RWPE1 (cell line): ENCODE data around the gene ERN1.
"Not testable (repeated sequence)": the region's sequence is repeated elsewhere in the genome, so short reads cannot be mapped to it uniquely, and the experiment has no call there.

Source experiments
- CTCF ChIA-PET: fragments of 350-600 bp; sonication (Branson Sonifier 250); formaldehyde crosslinking; extraction: SDS; loops from one replicate; lab custom pipeline; 2021; lab: Yijun Ruan, JAX
- POLR2A ChIA-PET: fragments of 400-600 bp; formaldehyde crosslinking; extraction: SDS; loops from one replicate; lab custom pipeline; 2020; ENCODE audit warnings: antibody characterized with exemption; ENCODE audit not compliant: low non-redundant PET; lab: Yijun Ruan, JAX
- DNase-seq: peaks from one replicate; pipeline ENCODE4 v3.0.0; 2012; ENCODE audit warnings: low spot score
- H3K27ac ChIP-seq: fragments of 450-650 bp; 2 replicates; pipeline ENCODE4 v1.5.1; 2017
- TF ChIP-seq, protein P1 (sequence below): fragments of 450-650 bp; conservative IDR thresholded peaks from 2 replicates; pipeline ENCODE4 v1.5.1; 2017; ENCODE audit warnings: low read depth, mild to moderate bottlenecking

Gene ERN1

DNA sequence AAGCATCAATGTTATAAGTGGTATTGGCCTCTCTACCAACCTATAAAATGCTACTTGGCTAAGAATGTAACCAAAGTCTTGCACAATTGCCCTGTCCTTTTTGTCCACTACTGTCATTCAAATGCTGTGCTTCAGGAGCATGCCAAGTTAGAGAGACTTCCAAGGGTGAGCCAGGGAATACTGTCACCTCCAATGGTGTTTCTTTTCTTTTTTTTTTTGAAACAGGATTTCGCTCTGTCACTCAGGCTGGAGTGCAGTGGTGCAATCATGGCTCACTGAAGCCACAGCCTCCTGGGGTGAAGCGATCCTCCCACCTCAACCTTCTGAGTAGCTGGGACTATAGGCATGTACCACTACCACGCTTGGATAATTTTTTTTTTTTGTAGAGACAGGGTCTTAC, 43.7 kb upstream of the ERN1 start:
- H3K27ac ChIP-seq = no peak overlapping the region
- POLR2A ChIA-PET = no interaction called here
- TF ChIP-seq, protein P1, sequence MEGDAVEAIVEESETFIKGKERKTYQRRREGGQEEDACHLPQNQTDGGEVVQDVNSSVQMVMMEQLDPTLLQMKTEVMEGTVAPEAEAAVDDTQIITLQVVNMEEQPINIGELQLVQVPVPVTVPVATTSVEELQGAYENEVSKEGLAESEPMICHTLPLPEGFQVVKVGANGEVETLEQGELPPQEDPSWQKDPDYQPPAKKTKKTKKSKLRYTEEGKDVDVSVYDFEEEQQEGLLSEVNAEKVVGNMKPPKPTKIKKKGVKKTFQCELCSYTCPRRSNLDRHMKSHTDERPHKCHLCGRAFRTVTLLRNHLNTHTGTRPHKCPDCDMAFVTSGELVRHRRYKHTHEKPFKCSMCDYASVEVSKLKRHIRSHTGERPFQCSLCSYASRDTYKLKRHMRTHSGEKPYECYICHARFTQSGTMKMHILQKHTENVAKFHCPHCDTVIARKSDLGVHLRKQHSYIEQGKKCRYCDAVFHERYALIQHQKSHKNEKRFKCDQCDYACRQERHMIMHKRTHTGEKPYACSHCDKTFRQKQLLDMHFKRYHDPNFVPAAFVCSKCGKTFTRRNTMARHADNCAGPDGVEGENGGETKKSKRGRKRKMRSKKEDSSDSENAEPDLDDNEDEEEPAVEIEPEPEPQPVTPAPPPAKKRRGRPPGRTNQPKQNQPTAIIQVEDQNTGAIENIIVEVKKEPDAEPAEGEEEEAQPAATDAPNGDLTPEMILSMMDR = no peak
- DNase-seq = no peak
- CTCF ChIA-PET = no interaction called here

DNA sequence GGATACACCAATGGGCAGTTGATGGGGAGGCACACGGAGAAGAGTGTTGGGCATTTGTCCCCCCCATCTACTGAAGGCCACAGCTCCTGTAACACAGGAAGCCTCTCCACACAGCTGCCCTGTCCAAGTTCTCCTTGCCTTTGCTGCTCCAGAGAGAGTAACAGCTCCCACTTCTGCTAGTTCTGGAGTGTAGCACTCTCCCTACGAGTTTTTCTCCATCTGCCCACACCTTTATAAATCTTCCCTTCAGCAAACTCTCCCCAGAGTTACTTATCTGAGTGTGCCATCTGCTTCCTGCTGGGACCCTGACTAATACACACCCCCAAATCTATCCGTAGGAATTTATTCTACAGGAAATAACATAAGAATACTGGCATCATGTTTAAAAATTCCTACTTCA, 42.6 kb upstream of the ERN1 start:
- no peak overlapping the region; the same call in 1 of the 2 replicates for H3K27ac ChIP-seq
- TF ChIP-seq, protein P1 = no peak
- no peak for DNase-seq
- ChIA-PET CTCF (interaction anchor here (0.6 kb wide), 1 partner anchor 1622 kb away, joined by 4 read pairs; no protein-coding TSS in a partner anchor), POLR2A (no interaction called here)

DNA sequence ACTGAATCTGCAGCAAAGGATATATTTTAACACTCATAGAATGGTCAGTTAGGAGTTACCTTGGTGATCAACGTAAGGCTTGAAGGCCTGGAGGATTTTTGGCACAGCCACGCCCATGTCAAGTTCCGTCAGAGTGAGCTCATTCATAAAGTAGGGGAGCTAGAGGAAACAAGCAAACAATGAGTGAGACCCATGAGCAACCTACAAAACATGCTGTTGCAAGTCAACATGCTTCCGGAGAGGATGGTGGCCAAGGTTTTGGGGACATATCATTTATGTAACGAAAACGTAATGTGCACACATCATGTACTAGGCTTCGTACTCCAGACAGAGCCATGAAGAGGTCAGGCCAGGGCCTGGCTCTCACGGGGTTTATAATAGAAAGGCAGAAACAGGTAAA, 41.1 kb upstream of the ERN1 start:
- TF ChIP-seq, protein P1 = no peak
- POLR2A ChIA-PET = no interaction called here
- peak overlapping the region; percentile 63 for H3K27ac ChIP-seq
- CTCF ChIA-PET = no interaction called here
- DNase-seq = peak; percentile 60

DNA sequence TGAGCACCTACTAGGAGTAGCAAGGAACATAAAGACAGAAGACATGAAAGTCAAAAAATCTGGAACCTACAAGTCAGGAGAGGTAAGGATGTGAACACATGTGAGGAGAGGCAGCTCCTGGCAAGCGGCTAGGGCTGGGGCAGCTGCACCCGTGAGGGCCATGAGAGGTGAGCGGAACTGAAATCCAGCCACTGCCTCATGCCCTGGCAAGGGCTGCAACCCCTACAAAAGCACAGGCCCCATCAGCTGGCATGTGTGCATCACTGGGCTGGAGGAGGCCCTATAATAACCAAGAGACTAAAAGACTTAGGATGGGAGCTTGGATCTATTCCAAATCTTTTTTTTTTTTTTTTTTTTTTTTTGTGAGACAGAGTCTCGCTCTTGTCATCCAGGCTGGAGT, 40.3 kb upstream of the ERN1 start:
- H3K27ac ChIP-seq = peak overlapping the region; percentile 63
- no peak for DNase-seq
- TF ChIP-seq, protein P1 = no peak
- POLR2A ChIA-PET = no interaction called here
- CTCF ChIA-PET = no interaction called here

DNA sequence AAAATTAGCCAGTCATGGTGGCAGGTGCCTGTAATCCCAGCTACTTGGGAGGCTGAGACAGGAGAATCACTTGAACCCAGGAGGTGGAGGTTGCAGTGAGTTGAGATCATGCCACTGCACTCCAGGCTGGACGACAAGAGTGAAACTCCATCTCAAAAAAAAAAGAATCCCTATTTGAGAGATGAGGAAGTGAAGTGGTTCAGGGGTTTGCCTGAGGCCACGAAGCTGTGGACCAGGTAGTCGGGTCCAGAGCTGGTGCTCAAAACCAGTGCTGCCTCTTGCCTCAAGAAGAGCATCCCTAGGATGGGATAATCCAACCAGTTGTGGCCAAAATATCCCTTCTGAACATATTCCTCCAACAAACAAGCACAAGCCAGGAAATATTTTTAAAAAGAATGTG, 37.7 kb upstream of the ERN1 start:
- CTCF ChIA-PET = not testable (repeated sequence)

DNA sequence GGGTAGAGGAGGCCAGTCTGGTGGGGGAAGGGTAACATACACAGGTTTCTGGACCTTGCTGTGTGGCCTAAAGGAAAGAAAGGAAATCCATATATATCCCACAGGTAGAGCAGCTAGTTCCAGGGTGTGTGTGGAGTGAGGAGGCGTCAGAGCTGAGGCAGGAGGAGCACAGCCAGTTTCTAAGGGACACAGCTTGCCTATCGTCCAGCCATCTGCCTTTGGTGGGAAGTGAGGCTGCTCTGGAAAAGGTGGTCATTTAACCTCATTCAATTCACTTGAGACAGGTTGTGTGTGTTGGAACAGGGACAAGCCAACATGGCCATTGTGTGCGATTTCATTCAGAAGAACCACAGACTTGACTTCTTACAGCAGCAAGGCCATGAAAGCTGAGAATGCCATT, 36.9 kb upstream of the ERN1 start:
- CTCF ChIA-PET = interaction anchor here (0.7 kb wide), 1 partner anchor 63 kb away, joined by 3 read pairs; no protein-coding TSS in a partner anchor
- H3K27ac ChIP-seq = no peak overlapping the region
- TF ChIP-seq, protein P1 = no peak
- DNase-seq = no peak
- POLR2A ChIA-PET = no interaction called here

More for the DNA sequence above, 37.7 kb upstream of the ERN1 start:
- POLR2A ChIA-PET, DNase-seq, H3K27ac ChIP-seq: not testable (repeated sequence)

DNA sequence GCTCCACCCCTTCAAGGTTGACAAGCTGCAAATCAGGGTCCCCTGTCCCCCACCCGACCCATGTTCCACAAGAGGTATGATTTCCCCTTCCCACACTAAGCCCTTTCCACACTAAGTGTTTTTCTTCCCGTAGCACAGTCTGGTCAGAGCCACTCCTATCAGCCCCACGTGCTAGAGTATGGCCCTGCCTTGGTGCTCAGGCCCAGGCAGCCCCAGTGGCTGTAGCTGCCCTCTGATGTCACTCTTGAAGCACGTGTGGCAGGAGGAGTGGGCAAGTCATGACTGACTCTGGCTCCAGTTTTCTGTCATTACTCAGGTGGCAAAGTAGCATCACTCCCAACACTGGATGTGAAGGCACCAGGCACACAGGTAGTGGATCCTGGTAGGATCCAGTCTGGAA, 35.4 kb upstream of the ERN1 start:
- no peak overlapping the region for H3K27ac ChIP-seq
- TF ChIP-seq, protein P1 = no peak
- POLR2A ChIA-PET = no interaction called here
- CTCF ChIA-PET = interaction anchor here (0.6 kb wide), 1 partner anchor 8 kb away, joined by 4 read pairs; no protein-coding TSS in a partner anchor
- DNase-seq = no peak
